K562 (cell line): ENCODE measurements around the gene RRP9.

Experiments
- BACH1 ChIP-seq: fragments of 200-800 bp; sonication (Bioruptor generic); IDR thresholded peaks from 2 replicates; pipeline ENCODE4 v1.6.1; 2016; ENCODE audit warnings: missing genetic modification characterization, missing compliant biosample characterization
- CTCF ChIP-seq, 3 experiments: IDR thresholded peaks in 2 of 3; conservative IDR thresholded peaks in 1 of 3; 2 replicates each; pipeline ENCODE4 v1.5.1; 2011 to 2012; ENCODE audit warnings: low read length in 3 of 3, mild to moderate bottlenecking in 3 of 3, control low read depth in 2 of 3, improper control_type of control experiment in 1 of 3, inconsistent platforms in 1 of 3, low read depth in 1 of 3, mixed read lengths in 1 of 3, moderate library complexity in 1 of 3; ENCODE audit not compliant: insufficient read depth in 2 of 3
- MTA1 ChIP-seq: fragments of 450-650 bp; IDR thresholded peaks from 2 replicates; pipeline ENCODE4 v1.6.1; 2017; ENCODE audit warnings: borderline replicate concordance
- ZNF121 ChIP-seq: sonication (generic); formaldehyde crosslinking; conservative IDR thresholded peaks from 2 replicates; pipeline ENCODE4 v1.8.0; 2022; ENCODE audit warnings: missing genetic modification reagents

- TF ChIP-seq ZNF121 (CRISPR knock-in tag) (no peak), MTA1 (no peak), CTCF (IDR thresholded peaks at IDR 0.05 in 2 of 3, conservative IDR thresholded peaks at IDR 0.05 in 1 of 3; ENCODE audit: insufficient read depth in 2 of 3, low read depth in 1 of 3, low read length in 3 of 3) (no peak), BACH1 (tag) (no peak)
Observed at GRCh38 chr3:51932471-51933370, 9.0 kb downstream of the RRP9 start.
